Measurements from ENCODE around the gene AKR7A2. TPM values are rescaled to one million over a fixed set of nuclear protein-coding genes. Genes with fewer than 3 reads are reported as not detected.

Gene AKR7A2
- total and polyA plus RNA-seq, 7 donors, result 55.8 to 110 (median 84.1) TPM

GRCh38 chr1:19313961-19314882, 2.3 kb upstream of the AKR7A2 start:
- Histone ChIP-seq H3K9me3 (no peaks in the 10 kb centered on the region), H3K36me3 (peaks cover 0 to 18% (median 9%) of the 10 kb centered on the region in 4 donors), H3K27ac (no peak overlapping the region), H3K4me3 (no peak overlapping the region), H3K27me3 (no peaks in the 10 kb centered on the region), H3K4me1 (peaks cover 0 to 36% (median 30%) of the 10 kb centered on the region in 4 donors)
- 82 to 84% methylated on average over 10 of the region's 10 CpGs for WGBS, 2 donors
- intact Hi-C loops (cut with DNase I), result loop anchor here (5.0 kb wide), 1 partner anchor 73 kb away; no protein-coding TSS in a partner anchor
- DNase-seq, result peak; percentile 48
- TF ChIP-seq CTCF (IDR thresholded peaks at IDR 0.05), result no peak
- no peak for TF ChIP-seq POLR2AphosphoS5 (IDR thresholded peaks at IDR 0.05)
- no peak for TF ChIP-seq POLR2A (IDR thresholded peaks at IDR 0.05)
- no peak for TF ChIP-seq EP300 (IDR thresholded peaks at IDR 0.05)

GRCh38 chr1:19313636-19313959, 1.7 kb upstream of the AKR7A2 start:
- no peaks in the 10 kb centered on the region for H3K27me3 ChIP-seq
- peak overlapping the region in 1 of 4 donors; percentile 85 for H3K27ac ChIP-seq
- peaks cover 0 to 36% (median 30%) of the 10 kb centered on the region in 4 donors for H3K4me1 ChIP-seq
- TF ChIP-seq POLR2A (IDR thresholded peaks at IDR 0.05) (no peak), CTCF (IDR thresholded peaks at IDR 0.05) (no peak), EP300 (IDR thresholded peaks at IDR 0.05) (no peak), POLR2AphosphoS5 (IDR thresholded peaks at IDR 0.05) (no peak)
- H3K9me3 ChIP-seq, result no peaks in the 10 kb centered on the region
- DNase-seq, result no peak
- H3K4me3 ChIP-seq, result no peak overlapping the region
- 88 to 93% methylated on average over 4 of the region's 4 CpGs for WGBS, 2 donors
- intact Hi-C loops (cut with DNase I), result loop anchor here (5.0 kb wide), 1 partner anchor 74 kb away; no protein-coding TSS in a partner anchor
- peaks cover 0 to 12% (median 6%) of the 10 kb centered on the region in 4 donors for H3K36me3 ChIP-seq

- no peaks in the 10 kb centered on the region for H3K9me3 ChIP-seq
- no peaks in the 10 kb centered on the region for H3K27me3 ChIP-seq
- 51 to 52% methylated on average over 20 of the region's 20 CpGs for WGBS, 2 donors
- DNase-seq, result peak; percentile 38
- H3K36me3 ChIP-seq, result peaks cover 0 to 12% (median 5%) of the 10 kb centered on the region in 4 donors
- peak overlapping the region; percentile 85 to 94 (median 92) for H3K27ac ChIP-seq
- intact Hi-C loops (cut with DNase I), result loop anchor here (5.0 kb wide), 1 partner anchor 74 kb away; no protein-coding TSS in a partner anchor
- H3K4me3 ChIP-seq, result peak overlapping the region; percentile 82 to 94 (median 88)
- H3K4me1 ChIP-seq, result peaks cover 0 to 36% (median 30%) of the 10 kb centered on the region in 4 donors
- TF ChIP-seq POLR2A (IDR thresholded peaks at IDR 0.05) (no peak), EP300 (IDR thresholded peaks at IDR 0.05) (no peak), POLR2AphosphoS5 (IDR thresholded peaks at IDR 0.05) (no peak), CTCF (IDR thresholded peaks at IDR 0.05) (no peak)
These were observed 1.1 kb upstream of the AKR7A2 start for GRCh38 chr1:19312782-19313635.

- peak; percentile 75 for DNase-seq
- Histone ChIP-seq H3K27me3 (no peaks in the 10 kb centered on the region), H3K27ac (peak overlapping the region; percentile 85 to 94 (median 92)), H3K36me3 (peaks cover 9 to 21% (median 19%) of the 10 kb centered on the region in 4 donors), H3K9me3 (no peaks in the 10 kb centered on the region), H3K4me3 (peak overlapping the region; percentile 84 to 94 (median 88)), H3K4me1 (peaks cover 0 to 36% (median 30%) of the 10 kb centered on the region in 4 donors)
- intact Hi-C loops (cut with DNase I), result loop anchor here (2.0 to 5.0 kb wide), 2 partner anchors 61 to 76 kb away; partner anchors contain the start of genes EMC1 and MRTO4
- TF ChIP-seq CTCF (IDR thresholded peaks at IDR 0.05) (no peak), EP300 (IDR thresholded peaks at IDR 0.05) (no peak), POLR2AphosphoS5 (IDR thresholded peaks at IDR 0.05) (no peak), POLR2A (IDR thresholded peaks at IDR 0.05) (no peak)
- 0 to 1% methylated on average over 29 of the region's 29 CpGs for WGBS, 2 donors
These were observed 427 bp downstream of the AKR7A2 start for GRCh38 chr1:19311503-19311930.
